GM10248 (cell line): ENCODE data around the gene RMI2.

Experiments
- CTCF ChIA-PET: fragments of 300-600 bp; sonication (Branson Sonifier 250); formaldehyde crosslinking; extraction: SDS; loops from one replicate; lab custom pipeline; 2021; ENCODE audit warnings: antibody characterized with exemption; lab: Yijun Ruan, JAX
- POLR2A ChIA-PET: fragments of 350-650 bp; sonication (Branson Sonifier 250); formaldehyde crosslinking; extraction: SDS; loops from one replicate; lab custom pipeline; 2020; ENCODE audit warnings: antibody characterized with exemption; lab: Yijun Ruan, JAX
- DNase-seq: peaks from one replicate; pipeline ENCODE4 v3.0.0; 2012; ENCODE audit errors: extremely low spot score
- TF ChIP-seq, protein P1 (sequence below): IDR thresholded peaks from 2 replicates; pipeline ENCODE4 v1.5.1; 2012; ENCODE audit warnings: mild to moderate bottlenecking, low read depth; ENCODE audit errors: extremely low read depth, missing control alignments, control extremely low read depth

RMI2 gene

DNA sequence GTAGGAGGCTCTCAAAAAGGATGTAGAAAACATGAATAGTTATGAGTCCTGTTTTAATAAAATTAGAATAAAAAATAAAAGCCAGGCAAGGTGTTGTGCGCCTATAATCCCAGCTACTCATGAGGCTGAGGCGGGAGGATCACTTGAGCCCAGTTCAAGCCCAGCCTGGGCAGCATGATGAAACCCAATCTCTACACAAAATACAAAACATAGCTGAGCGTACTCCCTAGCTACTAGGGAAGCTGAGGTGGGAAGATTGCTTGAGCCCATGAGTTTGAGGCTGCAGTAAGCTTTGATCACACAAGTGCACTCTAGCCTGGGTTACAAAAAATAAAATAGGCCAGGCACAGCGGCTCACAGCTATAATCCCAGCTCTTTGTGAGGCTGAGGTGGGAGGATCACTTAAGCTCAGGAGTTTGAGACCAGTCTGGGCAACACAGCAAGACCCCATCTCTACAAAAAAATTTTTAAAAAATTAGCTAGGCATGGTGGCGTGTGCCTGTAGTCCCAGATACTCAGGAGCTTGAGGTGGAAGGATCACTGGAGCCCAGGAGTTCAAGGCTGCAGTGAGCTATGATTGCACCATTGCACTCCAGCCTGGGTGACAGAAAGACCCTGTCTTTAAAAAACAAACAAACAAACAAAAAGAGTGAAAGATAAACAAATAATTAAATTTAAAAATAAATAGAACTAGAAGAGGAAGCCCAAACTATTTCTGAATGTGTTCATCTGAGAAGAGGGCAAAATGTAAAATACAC is 46.9 kb upstream of the RMI2 start:
- CTCF ChIA-PET: interaction anchor here (0.7 to 4.2 kb wide), 21 partner anchors 9 to 344 kb away, joined by 3 to 36 read pairs (median 4); partner anchors contain the start of genes PRM1, PRM3 and SOCS1
- POLR2A ChIA-PET: interaction anchor here (0.6 to 2.8 kb wide), 2 partner anchors 11 to 43 kb away, joined by 3 to 26 read pairs; partner anchors contain the start of gene SOCS1
- TF ChIP-seq, protein P1, sequence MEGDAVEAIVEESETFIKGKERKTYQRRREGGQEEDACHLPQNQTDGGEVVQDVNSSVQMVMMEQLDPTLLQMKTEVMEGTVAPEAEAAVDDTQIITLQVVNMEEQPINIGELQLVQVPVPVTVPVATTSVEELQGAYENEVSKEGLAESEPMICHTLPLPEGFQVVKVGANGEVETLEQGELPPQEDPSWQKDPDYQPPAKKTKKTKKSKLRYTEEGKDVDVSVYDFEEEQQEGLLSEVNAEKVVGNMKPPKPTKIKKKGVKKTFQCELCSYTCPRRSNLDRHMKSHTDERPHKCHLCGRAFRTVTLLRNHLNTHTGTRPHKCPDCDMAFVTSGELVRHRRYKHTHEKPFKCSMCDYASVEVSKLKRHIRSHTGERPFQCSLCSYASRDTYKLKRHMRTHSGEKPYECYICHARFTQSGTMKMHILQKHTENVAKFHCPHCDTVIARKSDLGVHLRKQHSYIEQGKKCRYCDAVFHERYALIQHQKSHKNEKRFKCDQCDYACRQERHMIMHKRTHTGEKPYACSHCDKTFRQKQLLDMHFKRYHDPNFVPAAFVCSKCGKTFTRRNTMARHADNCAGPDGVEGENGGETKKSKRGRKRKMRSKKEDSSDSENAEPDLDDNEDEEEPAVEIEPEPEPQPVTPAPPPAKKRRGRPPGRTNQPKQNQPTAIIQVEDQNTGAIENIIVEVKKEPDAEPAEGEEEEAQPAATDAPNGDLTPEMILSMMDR: no peak
- no peak for DNase-seq

DNA sequence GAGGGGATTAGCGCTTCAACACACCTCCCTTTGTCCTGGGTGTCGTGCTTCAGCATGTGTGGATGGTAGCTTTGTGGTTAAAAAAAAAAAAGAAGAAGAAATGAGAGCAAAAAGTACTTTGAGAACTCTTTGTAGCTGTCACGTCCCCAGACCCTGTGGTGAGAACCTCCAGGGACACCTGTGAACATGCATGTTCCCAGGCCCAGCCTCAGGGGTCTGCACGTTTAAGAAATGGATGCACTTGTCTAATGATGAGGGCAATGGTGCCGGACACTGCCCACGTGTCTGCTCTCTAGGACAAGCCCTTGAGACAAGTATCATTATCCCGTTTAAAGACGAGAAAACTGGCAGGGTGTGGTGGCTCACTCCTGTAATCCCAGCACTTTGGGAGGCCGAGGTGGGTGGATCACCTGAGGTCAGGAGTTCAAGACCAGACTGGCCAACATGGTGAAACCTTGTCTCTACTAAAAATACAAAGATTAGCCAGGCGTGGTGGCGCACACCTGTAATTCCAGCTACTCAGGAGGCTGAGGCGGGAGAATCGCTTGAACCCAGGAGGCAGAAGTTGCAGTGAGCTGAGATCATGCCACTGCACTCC is 46.2 kb upstream of the RMI2 start:
- POLR2A ChIA-PET: interaction anchor here (0.6 to 2.8 kb wide), 3 partner anchors 11 to 43 kb away, joined by 3 to 26 read pairs (median 5); partner anchors contain the start of gene SOCS1

DNA sequence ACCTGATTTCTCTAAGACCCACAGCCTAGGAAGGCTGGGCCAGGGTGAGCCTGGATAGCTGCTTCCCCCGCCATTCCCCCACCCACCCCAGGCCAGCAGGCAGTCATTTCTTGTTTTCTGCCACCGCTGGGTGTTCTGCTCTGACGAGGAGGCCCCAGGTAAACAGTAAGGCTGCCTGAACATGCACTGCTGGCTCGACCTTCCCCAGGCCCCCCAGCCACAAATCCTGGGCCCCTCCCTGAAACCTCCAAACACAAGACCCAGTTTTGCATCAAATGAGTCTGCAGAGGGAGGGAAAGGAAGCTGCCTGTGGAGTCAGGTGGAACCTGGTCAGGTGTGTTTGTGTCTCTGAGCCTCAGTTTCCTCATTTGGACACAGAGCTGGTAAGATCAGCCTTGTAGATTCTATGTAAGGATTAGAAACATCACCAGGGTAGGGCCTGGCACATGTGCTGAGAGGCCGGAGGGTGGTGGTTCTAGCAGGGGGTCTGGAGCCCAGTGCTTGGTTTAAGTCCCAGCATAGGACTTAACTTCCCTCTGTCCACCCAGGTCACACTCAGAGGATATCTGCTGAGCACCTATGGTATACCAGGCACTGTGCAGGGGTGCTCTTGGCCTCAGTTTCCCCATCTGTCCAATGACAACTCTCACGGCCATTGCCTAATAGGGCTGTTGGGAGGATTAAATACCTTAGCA is 45.2 kb upstream of the RMI2 start:
- POLR2A ChIA-PET: no interaction called here
- TF ChIP-seq, protein P1: no peak
- CTCF ChIA-PET: interaction anchor here (1.8 to 4.2 kb wide), 3 partner anchors 10 to 328 kb away, joined by 5 to 36 read pairs (median 25); partner anchors contain the start of gene SOCS1
- no peak for DNase-seq

More for the DNA sequence above, 46.2 kb upstream of the RMI2 start:
- CTCF ChIA-PET: interaction anchor here (1.1 to 4.2 kb wide), 10 partner anchors 10 to 328 kb away, joined by 3 to 36 read pairs (median 5); partner anchors contain the start of genes PRM1 and SOCS1
- DNase-seq: peak; percentile 62

DNA sequence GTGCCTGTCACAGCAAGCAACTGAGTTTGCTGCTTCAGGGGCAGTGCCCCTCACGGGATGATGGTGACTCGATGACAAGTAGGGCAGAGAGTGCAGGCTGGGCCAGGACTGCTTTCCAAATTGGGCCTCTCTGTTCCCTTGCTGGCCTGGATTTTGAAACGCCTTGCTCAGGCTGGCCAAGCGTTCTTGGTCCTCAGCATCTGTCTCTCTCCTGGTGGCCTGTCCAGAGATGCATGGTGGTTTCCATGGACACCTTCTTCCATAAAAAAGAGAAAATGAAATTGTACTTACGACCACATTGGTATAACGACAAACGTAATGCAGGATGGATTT is 44.7 kb upstream of the RMI2 start:
- ChIA-PET POLR2A (no interaction called here), CTCF (interaction anchor here (4.2 kb wide), 1 partner anchor 10 kb away, joined by 36 read pairs; no protein-coding TSS in a partner anchor)
- no peak for DNase-seq
- TF ChIP-seq, protein P1: no peak

DNA sequence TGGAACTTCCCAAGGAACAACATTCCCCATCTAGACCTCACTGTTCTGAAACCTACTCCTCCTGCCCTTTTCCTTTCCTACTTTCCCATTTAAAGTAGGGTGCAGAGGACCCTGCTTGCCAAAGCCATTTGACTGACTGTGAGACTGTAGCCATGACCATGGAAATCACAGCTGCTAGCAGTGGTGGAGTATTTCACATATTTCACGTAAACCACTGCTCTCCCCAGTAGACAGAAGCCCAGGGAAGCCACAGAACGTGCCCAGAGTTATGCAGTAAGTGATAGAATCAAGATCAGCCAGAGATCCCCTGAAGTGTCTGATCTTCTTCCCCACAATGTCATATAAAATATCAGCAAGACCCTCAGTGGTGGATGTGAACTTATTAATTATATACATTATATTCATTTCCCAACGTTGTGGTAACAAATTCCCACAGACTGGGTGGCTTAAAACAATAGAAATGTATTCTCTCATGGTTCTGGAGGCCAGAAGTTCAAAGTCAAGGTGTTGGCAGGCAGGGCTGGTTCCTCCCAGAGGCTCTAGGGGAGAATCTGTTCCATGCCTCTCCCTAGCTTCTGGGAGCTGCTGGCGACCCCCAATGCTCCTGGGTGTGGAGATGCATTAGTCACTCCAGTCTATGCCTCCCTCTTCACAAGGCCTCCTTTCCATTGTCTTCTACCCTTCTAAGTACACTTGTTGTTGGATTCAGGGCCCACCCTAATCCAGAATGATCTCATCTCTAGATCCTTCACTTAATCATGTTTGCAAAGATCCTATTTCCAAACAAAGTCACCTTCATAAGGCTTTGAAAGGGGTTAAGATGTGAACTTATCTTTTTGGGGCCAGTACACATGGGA is 43.4 kb upstream of the RMI2 start:
- DNase-seq: no peak
- TF ChIP-seq, protein P1: no peak
- ChIA-PET CTCF (interaction anchor here (1.0 kb wide), 1 partner anchor 9 kb away, joined by 5 read pairs; no protein-coding TSS in a partner anchor), POLR2A (interaction anchor here (1.2 kb wide), 1 partner anchor 47 kb away, joined by 3 read pairs; no protein-coding TSS in a partner anchor)

DNA sequence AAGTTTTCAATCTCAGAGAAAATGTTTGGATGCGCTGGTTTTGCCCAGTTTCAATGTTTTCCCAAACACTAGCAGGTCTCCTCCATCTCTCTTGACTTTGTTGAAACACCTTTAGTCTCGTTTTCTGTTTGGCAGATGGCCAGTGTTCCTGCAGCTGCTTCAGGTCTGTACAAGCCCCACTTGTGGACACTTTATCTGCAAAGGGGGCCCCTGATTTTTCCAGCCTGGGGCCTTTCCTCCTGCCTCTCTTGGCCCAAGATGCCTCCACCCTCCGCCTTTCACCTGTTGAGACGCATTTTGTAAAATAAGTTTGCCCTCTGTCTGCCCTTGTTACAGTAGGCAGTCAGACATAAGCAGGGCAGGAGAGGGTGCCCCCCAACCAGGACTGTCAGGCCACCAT is 42.3 kb upstream of the RMI2 start:
- DNase-seq: no peak
- CTCF ChIA-PET: no interaction called here
- POLR2A ChIA-PET: no interaction called here
- TF ChIP-seq, protein P1: no peak
